NCI-H1436 treated with DMSO at 0.1 percent for 48 hours (cell line): ENCODE results near the gene ANKS1B.
"Not testable (repeated sequence)": the region's sequence is repeated elsewhere in the genome, so short reads cannot be mapped to it uniquely, and the experiment has no call there.

Experiments used
- DNase-seq: peaks from one replicate; lab custom pipeline; 2025; lab: John Stamatoyannopoulos, UW

The ANKS1B gene

DNA sequence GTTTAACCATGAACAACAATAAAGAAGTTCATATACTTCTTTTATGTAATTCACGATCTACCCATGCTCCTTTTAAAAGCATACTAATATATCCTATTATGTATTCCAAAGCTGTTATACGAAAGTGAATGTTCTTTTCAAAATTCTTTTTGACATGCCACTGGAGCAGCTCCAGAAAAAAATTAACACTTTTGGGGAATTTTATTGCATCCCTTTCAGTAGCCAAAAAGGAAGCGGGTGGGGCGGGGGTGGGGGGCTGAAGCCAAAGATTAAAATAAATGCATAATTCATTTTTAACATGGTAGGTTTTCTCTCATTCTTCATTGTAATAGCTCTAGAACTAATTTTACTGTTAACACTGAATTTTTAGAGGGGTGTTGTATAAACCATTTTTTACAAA is 123.0 kb downstream of the ANKS1B start:
- no peak for DNase-seq

DNA sequence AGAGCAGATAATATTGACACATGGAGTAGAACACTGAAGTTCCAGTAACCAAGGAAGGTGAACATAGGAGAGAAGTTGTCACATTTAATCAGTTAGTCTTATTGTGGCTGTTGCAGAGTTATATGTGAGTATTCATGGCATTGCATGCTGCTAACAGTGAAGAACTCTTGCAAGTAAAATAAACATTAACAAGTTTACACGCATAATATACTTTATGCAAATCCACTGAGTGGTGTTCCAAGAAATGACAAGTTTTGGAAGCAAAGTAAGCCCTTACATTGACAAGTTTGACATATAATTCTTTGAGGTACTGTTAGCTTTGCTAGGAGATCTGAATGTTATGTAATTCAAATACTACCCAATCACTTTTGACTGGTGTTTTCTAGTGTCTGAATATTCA is 125.6 kb downstream of the ANKS1B start:
- no peak for DNase-seq

DNA sequence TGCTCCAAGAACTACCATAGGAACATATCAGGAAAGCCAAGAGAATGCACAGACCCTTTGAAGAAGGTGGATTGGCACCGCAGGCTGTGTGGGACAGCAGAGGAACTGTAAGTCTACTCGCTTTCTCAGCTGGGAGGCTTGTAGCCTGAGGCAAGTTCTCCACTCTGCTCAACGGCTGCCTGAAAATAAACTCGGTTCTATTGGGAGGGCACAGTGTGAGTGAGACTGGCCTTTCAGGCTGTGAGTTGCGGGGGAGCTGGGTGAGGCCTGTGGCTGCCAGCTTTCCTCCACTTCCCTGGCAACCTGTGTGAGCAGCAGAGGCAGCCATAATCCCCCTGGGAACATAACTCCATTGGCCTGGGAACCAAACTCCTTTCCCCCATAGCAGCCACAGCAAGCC is 132.1 kb downstream of the ANKS1B start:
- DNase-seq: no peak

DNA sequence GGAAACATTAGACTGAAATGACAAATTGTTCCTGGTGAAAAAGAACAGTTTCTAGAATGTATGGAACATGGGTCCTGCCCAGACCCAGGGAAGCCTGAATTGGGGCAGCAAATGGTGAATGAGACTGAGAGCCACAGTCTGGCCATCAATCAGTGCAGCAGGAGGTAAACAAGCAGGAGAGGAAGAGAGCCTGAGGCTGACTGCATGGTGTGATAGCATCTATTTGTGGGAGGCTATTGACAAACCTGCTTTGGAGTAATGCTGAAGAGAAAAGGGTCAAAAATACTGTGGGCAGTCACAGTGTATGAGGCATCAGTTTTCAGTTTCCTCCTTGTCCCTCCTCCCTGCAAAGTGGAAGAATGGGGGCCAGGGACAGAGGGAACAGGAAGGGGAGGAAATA is 136.8 kb downstream of the ANKS1B start:
- no peak for DNase-seq

DNA sequence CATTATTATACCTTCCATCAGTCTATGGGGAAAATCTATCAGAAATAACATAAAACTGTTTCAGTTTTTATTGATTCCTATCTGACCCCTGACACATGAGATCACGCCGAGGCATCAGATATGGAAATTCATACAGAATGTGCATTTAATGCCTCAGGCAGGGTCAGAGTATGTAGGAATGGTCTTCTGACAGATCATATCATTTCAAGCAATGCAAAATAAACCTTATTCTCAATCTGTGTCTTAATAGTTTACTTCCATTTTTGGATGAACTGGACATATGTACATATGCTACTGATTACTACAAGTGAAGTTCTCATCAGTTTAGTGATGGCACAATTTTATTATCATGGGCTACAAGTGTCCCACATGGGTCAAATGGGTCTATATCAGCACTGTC is 150.0 kb downstream of the ANKS1B start:
- no peak for DNase-seq

DNA sequence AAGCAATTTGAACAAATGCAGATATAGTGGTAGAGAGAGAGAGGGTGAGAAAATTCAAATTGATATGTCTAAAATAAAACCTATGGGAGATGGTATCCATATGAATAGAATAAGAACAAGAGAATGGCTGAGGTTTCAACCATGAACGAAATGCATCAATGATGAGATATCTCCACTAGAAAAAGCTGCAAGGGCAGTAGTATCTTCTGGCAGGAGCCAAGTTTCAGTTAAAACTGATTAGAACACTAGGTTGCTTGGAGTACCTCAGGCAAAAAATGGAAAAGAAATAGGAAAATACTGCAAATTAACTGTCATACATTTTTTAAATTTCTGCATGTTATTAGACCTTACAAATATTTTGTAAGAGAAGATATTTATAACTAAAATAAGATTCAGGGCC is 151.3 kb downstream of the ANKS1B start:
- no peak for DNase-seq

DNA sequence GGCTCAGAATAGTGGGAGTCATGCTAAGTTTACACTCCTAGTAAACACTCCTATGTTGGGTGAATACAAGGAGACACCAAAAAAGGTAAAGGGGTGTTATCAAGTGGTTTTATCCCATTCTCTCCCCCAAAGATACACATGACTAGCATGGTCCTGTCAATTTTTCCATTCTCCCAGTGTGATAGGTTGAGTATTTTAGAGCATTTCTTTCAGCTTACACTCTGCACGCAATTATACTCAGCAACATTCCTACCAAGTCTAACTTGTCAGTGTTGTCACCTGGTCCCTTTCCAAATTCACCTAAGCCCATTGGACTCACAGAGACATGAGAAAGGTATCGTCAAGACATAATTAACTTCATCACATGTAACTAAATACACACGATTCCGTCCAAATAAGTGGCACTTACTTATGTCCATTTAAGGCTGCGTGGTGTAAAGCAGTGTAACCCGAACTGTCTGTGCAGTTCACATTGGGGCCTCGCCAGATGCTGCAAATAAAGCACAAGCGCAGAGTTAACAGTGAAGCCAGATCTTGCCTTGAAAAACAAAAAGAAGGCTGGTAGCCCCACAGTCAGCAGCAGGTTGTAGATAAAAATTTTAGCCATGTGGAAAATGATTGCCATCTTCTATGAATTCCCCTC is 159.7 kb downstream of the ANKS1B start:
- no peak for DNase-seq

DNA sequence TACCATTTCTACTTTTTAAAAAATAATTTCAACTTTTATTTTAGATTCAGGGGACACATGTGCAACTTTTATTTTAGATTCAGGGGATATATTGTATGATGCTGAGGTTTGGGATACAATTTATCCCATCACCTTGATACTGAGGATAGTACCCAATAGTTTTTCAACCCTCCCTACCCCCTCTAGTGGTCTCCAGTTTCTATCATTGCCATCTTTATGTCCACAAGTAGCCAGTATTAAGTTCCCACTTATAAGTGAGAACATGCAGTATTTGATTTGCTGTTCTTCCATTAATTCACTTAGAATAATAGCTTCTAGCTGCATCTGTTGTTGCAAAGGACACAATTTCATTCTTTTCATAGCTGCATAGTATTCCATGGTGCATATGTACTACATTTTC is 162.5 kb downstream of the ANKS1B start:
- no peak for DNase-seq

DNA sequence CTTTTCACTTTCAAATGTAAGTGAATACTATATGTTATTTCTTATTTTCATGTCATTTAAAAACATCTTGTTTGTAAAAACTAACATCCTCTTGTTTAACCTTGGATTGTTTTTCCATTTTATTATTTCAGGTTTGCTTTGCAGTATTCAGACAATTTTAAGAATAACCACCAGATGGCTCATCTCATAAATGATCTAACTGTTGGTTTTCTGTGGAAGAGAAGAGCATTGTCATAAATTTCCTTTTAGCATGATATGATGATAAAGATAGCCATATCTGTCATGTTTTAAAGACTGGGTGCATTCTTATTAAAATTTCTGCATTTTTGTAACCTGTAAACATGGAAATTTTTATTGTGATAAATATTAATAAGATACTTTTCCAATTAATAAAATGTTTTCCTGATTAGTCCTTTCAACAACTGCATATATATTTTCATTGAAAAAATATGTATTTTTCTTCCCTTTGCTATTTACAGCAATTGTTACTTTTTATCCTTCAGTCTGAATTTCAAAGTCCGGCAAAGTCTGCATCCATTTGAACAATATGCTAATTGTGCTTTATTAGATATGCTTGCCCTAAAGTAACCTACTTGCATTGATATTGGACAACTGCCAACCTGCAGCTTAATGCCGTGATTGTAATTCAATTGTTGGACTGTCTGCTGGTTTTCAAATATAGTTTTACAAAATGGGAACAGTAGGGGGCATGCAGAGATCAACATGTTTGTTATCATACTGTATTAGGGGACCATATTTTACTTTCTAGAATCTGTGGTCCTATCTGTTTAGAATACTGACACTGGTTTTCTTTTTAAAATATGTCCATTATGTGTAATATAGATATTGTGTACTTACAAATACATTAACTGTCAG is 173.8 kb downstream of the ANKS1B start:
- peak; percentile 20 for DNase-seq

DNA sequence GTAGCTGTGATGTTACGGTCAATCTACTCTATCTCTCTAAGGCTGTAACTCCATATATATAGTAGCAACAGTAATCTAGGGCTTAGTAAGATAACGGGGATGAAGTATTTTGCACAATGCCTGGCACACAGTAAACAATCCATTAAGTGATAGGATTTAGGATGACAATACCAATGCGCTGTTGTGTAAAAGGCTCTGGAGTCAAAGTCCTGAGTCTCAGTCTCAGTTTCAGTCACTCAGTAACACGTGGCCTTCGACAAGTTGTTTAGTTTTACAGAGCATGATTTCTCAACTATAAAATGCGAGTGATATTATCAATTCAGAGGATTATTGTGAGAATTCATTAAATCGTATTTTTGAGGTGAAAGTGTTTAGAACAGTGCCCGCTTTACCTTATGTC is 174.8 kb downstream of the ANKS1B start:
- DNase-seq: no peak

DNA sequence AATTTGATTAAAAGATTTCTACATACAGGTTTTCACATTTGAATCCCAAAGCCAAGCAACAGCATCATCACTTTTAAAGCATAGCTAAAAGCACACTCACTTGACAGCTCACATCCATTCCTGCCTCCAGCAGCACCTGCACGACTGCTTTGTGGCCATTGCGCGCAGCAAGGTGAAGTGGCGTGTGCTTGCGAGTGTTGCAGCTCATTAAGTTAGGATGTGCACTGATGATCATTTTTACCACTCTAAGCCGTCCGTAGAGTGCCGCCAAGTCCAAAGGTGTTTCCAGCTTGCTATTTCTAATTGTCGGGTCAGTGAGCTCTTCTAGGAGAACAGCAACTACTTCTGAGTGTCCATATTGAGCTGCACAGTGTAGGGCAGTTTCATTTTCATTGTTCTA is 178.4 kb downstream of the ANKS1B start:
- no peak for DNase-seq

DNA sequence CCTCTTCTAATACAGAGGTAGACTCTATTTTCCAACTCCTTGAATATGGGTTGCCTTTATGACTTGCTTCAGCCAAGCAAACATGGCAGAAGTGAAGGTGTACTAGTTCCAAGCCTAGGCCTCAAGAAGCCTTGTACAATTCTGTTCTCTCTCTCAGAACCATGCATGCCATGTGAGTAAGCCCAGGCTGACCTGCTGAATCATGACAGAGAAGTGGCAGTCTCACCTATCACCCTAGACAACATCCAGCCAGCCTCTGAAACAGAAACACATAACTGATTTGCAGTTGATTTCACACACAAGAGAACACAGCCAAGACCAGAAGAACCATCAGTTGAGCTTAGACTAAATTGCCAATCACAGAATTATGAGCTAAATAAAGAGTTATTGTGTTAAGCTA is 180.0 kb downstream of the ANKS1B start:
- no peak for DNase-seq

DNA sequence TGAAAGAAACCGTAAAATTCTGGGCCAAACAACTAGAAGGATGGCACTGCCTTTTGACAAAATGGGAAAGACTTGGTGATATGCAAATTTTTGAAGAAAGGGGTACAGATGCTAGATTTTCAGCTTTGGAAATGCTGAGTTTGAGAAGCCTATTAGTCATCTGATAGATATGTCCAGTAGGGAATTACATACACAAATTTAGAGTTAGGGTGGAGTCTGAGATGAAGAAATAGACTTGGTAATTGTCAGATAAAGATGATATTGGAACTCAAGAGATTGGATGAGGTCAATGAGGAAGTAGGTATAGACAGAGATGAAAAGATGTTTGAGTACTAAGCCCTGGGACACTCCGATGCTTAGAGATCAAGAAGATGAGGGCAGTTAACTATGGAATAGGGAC is 184.1 kb downstream of the ANKS1B start:
- DNase-seq: no peak

DNA sequence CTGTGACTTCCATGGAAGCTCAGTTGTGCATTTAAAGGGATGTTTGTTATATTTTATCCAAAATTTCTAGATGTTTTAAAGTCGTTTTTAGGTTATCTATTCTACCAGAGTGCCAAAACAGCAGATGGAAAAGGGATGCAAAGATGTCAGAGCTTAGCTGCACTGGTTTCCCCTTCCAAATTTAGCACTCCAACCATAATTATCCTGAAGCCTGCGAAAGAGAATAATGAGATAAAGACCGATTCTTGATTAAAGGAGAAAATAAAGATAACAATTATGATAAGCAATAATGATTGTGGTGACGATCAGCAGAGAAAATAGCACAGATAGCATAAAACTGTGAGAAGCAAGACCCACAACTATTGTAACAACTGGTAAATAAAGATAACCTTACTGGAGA is 186.8 kb downstream of the ANKS1B start:
- not testable (repeated sequence) for DNase-seq

DNA sequence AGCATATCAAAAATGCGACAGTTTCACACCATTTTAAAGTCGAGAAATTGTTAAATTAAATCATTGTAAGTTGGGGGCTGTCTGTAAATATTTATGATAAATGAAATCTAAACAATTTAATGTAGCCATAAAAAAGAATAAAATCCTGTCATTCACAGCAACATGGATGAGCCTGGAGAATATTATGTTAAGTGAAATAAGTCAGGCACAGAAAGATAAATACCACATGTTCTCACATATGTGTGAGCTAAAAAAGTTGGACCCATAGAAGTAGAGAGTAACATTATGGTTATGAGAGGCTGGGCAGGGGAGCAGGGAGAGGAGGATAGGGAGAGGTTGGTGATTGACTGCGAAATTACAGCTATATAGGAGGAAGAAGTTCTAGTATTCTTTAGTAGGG is 201.3 kb downstream of the ANKS1B start:
- no peak for DNase-seq

DNA sequence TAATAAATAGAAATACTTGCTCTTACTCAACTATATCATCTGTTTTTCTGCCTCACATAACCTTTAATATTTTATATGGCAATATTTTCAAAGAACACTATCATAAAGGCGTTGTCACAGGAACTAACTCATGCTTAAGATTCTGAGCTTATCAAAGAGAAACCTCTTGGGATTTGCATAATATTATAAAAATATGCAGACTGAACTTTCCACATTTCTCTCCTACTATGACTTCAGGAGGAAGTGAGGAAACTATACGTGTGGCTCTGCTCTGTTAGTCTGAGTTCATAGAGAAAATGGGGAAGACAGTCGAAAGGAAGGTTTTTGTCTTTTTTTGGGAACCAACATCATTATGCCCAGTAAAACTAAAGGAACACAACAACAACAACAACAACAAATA is 212.5 kb downstream of the ANKS1B start:
- no peak for DNase-seq

DNA sequence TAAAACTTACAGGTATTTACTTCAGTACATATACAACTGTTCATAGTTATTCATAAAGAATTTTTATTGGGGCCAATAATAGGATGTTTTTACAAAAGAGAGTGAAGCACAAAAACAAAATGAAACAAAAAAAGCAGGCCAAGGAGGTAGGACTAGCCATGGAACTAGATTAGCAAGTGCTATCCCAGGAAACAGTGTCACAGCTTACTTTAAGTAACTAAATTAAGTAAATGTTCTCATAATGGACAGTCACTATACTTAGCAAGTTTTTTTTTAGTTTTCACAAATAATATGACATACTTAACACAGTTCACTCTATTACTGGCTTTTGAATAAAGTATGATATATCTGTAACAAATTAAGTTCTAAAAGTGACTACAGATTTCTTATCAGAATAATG is 213.1 kb downstream of the ANKS1B start:
- no peak for DNase-seq

DNA sequence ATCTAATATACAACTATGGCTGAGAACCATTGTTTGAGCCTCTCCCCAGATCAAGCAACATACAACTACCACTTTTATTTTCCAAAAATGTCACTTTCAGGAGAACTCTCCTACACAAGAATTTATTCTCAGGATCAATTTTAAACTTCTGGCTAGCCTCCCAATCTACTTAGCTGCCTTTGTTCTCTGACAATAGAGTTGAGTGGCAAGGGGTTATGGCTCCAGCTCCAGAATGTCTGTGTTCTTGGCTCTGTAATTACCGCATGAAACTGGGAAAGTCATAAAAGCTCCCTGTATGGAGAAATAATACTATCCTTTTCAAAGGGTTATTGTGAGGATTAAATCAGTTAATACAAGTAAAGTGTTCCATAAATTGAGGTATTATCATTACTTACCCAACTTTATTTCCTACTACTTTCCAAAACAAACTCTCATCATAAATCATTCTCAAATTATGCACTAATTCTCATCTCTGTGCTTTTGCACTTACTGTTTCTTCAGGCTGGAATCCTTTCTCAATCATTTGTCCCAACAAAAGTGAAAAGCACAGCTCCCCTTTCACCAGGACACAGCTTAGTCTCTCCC is 215.2 kb downstream of the ANKS1B start:
- DNase-seq: no peak

DNA sequence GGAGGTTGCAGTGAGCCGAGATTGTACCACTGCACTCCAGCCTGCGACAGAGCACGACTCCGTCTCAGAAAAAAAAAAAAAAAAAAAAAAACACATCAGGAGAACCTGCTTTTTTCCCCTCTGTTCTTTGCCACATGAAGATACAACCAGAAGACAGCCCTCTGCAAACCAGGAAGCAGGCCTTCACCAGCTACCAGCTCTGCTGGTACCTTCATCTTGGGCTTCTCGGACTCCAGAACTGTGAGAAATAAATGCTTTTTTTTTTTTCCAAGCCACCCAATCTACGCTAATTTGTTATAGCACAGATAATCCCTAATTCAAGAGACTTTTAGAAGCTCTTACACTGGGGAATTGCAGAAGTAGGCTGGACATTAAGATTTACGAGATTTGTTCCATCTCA is 216.0 kb downstream of the ANKS1B start:
- no peak for DNase-seq

DNA sequence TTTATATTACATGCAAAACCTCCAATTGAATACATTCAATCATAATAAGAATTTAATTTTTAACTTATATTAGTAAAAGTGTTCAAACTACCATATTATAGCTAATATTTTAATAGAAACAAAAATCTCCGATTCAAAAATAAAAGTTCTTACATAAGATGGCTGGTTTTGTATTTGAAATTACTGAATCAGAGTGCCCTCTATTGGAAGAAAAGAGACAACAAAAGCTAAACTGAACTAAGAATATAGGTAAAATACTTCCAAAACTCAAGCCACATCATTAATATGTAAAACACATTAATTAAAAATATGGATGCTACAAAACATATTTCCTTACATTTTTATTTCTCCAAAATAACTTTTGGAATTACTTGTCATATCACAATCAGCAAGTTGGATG is 216.9 kb downstream of the ANKS1B start:
- no peak for DNase-seq

DNA sequence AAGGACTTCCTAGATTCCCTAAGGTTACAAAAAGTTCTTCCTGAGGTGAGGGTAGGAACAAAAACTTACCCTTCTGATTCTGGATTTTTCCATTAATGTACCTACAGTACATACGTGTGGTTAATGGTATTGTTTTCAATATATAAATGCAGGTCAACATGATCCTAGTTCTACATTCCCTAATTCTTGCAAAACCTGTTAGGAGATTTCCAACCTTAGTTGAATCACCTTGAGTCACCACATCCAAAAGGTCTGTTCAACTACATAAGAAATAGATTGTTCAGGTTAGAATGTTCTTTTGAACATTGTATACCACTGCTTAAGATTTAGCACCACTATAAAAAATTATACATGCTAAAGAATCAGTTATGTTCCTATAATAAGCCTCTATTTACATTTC is 218.3 kb downstream of the ANKS1B start:
- no peak for DNase-seq

DNA sequence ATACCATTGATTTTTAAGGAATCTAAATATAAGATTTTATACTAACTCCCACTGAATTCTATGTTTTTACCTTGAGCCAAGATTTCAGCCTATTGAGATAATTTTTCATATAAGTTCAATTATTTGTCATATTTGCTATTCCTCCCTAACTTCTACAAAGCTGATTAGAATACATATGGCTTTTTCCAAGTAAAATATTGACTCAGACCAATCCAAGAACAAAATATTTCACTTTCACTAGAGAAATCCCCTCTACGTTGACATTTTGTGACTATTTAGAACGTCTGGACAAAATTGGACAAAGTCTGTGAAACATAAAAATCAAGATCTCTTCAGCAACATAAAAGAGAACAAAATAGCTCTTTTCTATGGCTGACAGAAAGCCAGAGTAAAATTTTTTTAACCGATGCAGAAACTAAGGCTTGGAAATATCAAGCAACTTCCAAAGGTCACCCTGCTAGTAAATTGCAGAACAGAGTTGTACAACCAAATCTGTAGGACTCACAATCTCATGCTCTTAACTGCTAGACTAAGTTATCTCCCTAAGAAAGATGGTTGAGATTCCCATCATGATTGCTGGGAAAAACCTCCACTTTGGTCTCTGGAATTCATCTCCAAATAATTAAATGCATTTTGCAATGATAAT is 219.1 kb downstream of the ANKS1B start:
- DNase-seq: no peak

DNA sequence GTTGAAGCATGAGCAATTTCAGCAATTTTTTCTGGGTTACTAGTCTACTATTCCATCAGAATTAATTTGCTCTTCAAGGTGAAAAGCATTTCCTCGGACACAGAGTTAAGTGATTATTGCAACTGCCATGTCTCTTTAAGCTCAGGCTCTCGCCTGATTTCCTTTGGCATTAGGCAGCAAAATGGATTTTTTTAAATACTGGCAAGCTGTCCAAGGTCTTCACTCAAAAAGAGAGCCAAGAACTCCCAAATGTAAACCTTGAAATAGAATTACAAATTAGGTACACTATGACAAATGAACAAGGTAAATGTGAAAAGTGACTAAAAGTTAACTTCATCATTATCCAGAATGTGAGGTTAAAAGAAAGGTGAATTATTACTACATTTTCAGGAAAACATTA is 225.3 kb downstream of the ANKS1B start:
- no peak for DNase-seq
